OCI-M2 (cell line): ENCODE results near the gene PEAK1.

ENCODE experiments used
- DNase-seq: peaks from one replicate; lab custom pipeline; 2025; ENCODE audit not compliant: unreplicated experiment; lab: John Stamatoyannopoulos, UW

Gene PEAK1

GRCh38 chr15:77069521-77070121 is 350.3 kb downstream of the PEAK1 start:
- no peak for DNase-seq

DNA sequence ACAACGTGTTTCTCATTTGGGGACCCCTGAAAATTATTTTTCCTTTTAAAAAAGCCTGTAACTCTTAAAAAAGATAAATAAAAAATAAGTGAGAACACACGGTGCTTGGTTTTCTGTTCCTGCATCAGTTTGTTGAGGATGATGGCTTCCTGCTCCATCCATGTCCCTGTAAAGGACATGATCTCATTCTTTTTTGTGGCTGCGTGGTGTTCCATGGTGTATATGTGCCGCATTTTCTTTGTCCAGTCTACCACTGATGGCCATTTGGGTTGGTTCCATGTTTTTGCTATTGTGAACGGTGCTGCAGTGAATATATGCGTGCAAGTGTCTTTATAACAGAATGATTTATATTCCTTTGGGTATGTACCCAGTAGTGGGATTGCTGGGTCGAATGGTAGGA is 351.3 kb downstream of the PEAK1 start:
- DNase-seq = no peak

GRCh38 chr15:77067691-77068367 is 352.1 kb downstream of the PEAK1 start:
- no peak for DNase-seq

DNA sequence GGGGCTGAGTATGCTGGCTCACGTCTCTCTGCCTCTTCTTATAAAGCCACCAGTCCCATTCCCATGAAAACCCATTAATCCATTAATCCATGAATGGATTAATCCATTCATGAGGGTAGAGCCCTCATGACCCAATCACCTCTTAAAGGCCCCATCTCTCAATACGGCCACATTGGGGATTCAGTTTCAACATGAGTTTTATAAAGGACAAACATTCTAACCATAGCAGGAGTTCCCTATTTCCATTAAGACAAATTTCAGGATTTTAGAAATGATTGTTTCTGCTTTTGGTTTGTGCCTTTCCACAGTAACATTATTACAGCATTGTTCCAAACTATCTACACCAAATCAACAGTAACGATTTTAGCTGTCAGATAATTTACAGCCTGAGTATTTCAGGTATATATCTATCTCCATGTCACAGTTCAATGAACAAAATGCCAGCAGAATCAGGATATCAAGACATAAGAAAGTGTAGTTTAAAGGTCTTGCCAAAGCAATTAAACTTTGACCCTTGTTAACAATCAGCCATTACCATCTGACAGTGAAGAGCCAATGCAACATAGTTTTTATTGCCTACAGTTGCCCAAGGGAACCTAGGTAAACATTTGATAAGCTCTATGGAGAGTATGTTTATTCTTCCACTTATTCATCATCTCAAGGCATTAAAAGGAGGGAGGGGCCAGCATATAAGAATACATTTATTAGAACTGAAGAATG is 352.8 kb downstream of the PEAK1 start:
- no peak for DNase-seq

DNA sequence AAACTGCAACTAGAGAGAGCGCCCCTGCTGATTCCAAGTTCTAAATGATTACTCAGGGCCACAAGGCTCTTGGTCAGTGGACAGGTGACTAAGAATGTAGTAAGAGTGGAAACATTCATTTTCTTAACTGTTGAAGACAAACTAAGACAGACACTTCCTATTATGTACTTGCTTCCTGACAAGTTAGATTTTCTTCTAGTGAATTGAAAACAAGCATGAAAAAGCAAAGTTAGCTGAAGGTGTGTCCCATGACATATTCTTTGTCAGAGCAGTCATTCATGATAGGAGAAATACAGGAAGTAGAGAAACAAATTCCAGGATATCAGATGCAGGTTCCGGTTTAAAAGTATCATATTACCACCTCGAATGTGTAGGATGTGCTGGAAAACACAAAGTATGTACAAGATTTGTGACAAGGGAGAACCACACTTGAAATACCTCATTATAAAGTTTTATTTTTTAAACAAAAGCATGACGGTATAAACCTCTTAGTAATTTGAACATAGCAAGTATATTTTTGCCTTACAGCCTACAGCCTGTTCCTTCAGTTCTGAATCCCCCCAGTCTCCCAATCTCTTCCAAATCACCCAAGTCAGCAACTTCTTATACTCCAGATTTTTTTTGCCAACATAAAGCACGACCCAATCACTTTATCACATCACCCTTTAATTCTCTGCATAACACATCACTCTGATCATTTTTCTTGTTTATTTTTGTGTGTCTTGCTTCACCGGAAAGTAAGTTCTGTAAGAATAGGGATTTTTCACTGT is 355.2 kb downstream of the PEAK1 start:
- peak; percentile 15 for DNase-seq

GRCh38 chr15:77064063-77064462 is 355.8 kb downstream of the PEAK1 start:
- no peak for DNase-seq

GRCh38 chr15:77063249-77063648 is 356.7 kb downstream of the PEAK1 start:
- DNase-seq = no peak

DNA sequence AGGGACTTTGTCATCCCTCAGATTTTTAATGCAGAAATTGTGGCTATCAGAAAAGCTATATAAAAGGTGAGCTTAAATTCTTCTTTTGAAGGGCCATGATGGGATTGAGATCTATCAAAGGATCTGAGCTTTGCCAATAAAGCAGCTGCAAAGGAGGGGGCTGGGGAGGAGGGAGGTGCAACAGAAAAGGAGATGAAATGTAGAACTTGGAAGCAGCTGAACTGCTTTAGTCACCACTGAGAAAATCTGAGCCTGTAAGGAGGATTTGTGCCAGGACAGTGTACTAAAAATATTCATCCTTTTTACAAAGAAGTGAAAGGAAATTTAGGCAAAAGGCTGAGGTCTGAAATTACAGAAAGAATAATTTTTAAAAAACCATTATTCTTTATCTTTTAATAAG is 359.4 kb downstream of the PEAK1 start:
- no peak for DNase-seq

- no peak for DNase-seq
Measured at GRCh38 chr15:77059786-77060361, 360.0 kb downstream of the PEAK1 start.

DNA sequence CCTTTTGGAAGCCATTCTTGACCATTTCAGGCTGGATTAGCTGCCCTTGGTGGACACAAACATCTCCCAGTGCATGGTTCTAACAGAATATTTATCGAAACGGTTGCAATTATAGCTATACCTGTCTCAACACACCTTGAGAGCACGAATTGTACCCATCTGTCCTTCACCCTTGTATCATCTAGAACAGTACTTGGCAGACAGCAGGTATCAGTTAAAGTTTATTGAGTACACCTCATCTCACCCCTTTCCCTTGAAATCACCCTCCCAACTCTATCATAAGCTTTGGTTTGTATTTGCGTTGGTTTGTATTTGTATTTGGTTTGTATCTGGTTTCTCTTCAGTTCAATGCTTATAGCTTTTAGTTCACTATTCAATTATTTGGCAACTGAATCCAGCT is 361.4 kb downstream of the PEAK1 start:
- no peak for DNase-seq

DNA sequence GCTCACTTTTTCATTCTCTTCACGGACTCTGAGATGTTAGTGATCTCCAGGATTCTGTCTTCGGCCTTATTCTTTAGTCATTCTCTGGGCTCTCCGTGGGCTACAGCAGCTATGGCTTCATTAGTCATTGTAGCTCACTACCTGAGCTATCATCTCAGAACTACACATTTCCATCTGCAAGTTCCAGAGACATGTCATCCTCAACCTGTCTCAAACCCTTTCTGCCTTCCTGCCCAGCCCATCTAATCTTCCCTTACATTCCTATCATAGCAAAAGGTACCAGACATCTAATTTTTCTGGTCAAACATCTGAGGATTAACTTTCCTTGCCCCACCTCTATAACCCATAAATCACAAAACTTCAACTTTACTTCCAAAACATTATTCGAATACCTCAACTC is 362.2 kb downstream of the PEAK1 start:
- DNase-seq = no peak

- no peak for DNase-seq
Measured at GRCh38 chr15:77057072-77057471, 362.8 kb downstream of the PEAK1 start.

DNA sequence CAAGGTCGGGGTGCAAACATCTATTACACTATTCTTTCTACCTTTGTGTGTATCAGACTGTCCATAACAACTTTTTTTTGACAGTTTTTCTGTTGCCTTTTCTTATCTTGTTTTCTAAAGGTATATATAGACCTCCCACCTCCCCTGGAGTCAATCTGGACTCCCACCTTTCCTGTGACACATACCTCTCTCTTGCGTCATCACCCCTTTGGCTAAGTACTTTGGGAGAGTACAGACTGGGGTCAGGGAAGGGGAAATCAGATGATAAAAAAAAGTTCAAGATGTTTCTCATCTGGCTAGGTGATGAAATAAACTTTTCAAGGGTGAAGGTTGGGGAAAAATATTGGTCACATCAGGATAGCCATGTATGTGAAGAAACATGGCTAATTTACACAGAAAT is 366.2 kb downstream of the PEAK1 start:
- no peak for DNase-seq

DNA sequence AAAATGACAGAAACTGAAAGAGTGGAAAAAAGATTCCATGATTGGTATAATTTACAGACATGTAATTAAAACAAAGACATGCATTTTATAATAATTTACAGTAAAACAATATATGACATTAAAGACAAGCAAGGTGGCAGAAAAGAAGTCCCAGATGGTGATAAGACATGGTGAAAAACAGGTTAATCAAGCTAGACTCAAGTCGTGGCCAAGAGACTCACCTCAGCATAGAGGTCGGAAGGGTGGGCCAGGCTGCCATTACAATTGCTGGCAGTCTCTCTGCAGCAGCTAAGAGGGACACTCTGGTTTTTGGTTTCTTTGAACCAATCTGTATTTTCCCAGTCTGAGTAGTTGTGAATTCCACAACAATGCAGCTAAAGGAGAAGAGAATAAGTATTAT is 367.3 kb downstream of the PEAK1 start:
- DNase-seq = no peak
